ENCODE measurements around the gene SIK3.

SIK3 gene

GRCh38 chr11:116997071-116997470 lies 101.2 kb downstream of the SIK3 start:
- DNase-seq = no peak

DNA sequence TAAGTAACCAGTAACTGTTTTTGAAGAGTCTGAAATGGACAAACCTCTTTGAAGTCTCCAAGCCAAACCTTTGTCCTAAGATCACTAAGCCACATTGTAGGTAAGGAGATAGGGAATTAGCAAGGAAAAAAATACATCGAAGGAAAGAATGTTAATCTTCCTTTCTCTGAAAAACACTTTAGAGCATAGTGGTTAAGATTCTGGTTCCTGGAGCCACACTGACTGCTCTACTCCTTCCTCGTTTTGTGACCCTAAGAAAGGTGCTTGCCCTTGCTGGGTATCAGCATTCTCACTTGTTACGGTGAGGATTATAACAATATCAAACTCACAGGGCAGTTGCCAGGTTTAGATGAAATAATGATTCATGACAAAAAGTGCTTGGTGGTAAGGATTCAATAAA lies 104.0 kb downstream of the SIK3 start:
- DNase-seq = no peak

DNA sequence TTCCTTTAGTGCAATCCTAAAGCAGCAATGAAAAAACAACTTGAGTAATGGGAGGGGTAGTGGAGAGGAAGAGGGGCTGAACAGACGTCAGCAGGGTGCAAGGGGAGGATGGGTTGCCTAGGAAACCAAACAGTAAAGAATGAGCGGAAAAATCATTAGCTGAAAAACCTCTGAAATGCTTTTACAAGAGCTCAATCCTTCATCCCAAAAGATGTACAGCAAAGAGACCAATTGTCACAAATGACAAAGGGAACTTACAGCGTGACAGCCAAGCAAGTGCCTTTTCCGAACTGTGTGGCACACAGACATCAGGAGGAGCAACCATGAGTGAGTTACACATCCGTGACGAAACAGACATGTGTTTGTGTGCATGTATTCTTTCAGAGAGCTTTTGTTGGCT lies 104.6 kb downstream of the SIK3 start:
- DNase-seq = no peak

GRCh38 chr11:116991491-116991890 lies 106.7 kb downstream of the SIK3 start:
- DNase-seq = no peak

DNA sequence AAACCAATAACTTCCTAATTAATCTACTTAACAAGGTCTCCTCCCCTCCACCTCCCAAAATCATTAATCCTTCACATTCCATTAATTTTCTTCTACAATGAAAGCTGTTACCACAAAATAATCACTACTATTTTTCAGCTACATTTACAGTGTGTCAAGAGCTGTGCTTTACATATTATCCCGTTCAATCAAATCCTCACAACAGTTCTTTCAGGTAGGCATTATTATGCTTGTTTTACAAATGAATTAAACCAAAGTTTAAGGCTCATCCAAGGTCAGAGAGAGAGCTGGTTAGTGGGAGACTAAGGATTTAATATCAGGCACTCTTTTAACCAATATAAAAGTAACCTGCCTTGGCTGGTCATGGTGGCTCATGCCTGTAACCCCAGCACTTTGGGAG lies 107.4 kb downstream of the SIK3 start:
- DNase-seq = no peak

DNA sequence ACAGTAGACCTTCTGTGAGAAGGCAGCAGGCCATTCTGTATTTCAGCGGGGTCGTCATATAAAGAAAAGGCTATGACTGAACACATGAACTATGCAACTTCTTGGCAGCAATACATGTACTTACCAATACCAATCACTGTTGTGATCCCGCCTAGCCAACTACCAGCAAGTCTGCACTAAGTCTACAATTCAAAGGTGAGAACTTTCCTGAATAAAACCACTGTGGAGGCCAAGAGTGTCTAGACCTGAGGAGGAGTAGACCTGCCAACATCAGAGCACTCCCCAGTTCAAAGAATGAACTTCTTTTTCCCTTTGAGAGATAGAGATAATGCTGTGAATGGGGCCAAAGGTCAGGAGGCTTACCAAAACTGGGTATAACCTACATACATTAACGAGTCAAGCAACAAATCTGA lies 108.2 kb downstream of the SIK3 start:
- DNase-seq = no peak

DNA sequence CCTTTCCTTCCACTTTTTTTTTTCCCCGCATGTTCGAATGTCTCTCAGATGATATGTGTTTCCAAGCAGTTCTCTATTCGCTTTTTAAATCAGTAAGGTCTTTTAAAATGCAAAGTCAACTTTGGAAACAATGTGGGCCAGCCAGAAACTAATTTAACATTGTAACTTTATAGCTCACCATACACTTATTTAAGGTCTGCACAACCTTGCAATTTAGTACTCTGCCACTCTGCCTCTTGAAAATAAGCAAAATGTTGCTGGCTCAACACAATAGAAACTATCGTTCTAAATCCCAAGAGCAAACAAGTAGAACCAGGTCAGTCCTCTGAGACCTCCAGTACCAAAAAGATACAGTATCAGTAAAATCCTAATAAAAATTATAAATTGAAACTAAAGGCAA lies 109.0 kb downstream of the SIK3 start:
- no peak for DNase-seq

GRCh38 chr11:116986521-116987105 lies 111.6 kb downstream of the SIK3 start:
- no peak for DNase-seq

GRCh38 chr11:116984589-116984988 lies 113.6 kb downstream of the SIK3 start:
- DNase-seq = no peak

GRCh38 chr11:116984186-116984585 lies 114.0 kb downstream of the SIK3 start:
- no peak for DNase-seq

DNA sequence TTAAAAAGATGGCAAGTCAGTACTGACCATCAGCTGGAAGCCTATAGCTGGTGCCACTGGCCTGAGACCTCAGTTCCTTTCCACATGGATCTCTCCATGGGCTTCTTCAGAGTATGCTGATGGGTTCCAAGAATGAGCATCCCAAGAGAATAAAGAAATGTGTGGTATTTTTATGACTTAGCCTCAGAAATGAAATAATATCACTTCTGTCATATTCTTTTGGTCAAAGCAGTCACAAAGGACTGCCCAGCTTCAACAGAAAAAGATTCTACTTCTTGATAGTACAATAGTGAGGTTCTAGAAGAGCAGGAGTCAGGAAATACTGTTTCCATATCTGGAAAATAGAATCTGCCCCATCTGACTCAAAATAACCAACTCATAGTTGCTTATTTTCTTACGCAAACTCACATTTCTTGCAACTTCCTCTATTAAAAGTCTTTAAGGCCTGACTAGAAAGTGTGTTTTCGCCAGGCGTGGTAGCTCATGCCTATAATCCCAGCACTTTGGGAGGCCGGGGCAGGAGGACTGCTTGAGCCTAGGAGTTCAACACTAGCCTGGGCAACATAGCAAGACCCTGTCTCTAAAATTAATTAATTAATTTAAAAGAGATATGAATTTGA lies 116.9 kb downstream of the SIK3 start:
- no peak for DNase-seq

- DNase-seq = no peak
Measured at GRCh38 chr11:116980136-116980793, 118.0 kb downstream of the SIK3 start.

DNA sequence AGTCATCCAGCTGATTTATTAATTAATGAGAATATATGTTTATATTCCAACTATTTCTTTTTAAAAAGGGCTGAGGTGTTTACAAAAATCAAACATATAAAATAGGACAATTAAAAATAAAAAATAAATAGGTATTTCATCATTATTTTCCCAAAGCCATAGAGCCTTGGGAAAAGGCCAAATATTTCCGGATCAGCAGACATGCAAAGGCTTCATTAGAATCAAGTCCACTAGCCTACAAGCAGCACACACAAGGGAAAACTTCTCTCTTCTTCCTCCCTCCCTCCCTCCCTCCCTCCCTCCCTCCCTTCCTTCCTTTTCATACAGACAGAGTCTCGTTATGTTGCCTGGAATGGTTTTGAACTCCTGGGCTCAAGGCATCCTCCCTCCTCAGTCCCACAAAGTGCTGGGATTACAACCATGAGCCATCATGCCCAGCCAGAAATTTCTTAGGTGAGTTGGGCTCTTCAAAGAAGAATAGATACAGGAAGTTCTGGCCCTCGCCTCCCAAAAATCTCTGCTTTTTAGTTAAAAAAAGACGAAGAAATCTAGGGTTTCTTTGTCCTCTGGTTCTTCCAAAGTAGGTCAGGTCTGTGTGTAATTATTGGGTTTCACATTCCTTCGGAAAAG lies 121.2 kb downstream of the SIK3 start:
- DNase-seq = no peak

- no peak for DNase-seq
Measured at GRCh38 chr11:116975661-116976060, 122.6 kb downstream of the SIK3 start.

- no peak for DNase-seq
Measured at GRCh38 chr11:116973270-116973669, 125.0 kb downstream of the SIK3 start.

- no peak for DNase-seq
Measured at GRCh38 chr11:116972691-116973090, 125.5 kb downstream of the SIK3 start.

- DNase-seq = peak in 1 of 2 donors; percentile 17
Measured at GRCh38 chr11:116970485-116971292, 127.5 kb downstream of the SIK3 start.

DNA sequence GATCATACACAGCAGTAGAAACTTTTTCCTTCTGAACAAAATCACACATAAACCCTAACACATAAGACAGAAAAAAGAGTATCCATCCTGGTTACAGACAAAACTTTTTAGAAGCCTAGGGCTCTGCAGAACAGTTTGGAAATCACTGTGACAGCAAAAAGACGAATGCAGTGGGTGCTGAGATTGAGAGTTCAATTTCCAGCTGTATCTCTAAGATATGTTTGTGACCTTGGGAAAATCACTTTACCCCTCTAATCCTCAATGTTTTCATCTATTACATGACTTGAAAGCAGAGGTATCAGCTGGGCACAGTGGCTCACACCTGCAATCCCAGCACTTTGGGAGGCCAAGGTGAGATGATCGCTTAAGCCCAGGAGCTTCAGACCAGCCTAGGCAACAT lies 128.5 kb downstream of the SIK3 start:
- DNase-seq = no peak

- no peak for DNase-seq
Measured at GRCh38 chr11:116964269-116964668, 134.0 kb downstream of the SIK3 start.

DNA sequence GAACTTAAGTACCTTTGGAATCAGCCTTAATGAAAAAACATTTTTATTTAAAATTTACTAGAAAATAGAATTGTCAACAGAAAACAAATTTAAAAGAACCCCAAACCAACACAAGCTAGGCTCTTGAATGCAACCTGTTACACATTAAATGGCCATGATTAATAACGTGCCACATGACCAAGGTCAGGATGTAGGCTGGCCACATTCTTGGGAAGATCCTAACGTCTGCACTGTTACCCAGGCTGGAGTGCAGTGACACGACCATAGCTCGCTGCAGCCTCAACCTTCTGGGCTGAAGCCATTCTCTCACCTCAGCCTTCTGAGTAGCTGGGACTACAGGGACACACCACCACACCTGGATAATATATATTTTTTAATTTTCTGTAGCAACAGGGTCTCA lies 134.4 kb downstream of the SIK3 start:
- DNase-seq = no peak

DNA sequence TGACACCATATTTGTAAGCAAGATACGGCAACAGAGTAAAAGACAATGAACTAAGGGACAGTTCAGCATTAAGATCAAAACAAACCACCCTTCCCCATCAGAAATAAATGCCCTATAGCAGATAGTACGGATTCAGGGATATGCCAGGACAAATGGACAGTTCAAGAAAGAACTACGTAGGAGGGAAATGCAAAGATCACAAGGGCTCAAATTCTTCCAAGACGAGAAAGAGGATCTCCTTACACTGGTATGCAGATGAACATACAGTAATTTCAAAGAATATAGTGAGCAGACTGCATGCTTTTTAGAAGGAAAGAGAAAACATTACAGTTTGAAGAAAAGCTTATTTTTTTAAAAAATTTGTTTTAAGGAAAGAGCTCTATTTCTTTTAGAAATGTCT lies 136.1 kb downstream of the SIK3 start:
- DNase-seq = no peak

DNA sequence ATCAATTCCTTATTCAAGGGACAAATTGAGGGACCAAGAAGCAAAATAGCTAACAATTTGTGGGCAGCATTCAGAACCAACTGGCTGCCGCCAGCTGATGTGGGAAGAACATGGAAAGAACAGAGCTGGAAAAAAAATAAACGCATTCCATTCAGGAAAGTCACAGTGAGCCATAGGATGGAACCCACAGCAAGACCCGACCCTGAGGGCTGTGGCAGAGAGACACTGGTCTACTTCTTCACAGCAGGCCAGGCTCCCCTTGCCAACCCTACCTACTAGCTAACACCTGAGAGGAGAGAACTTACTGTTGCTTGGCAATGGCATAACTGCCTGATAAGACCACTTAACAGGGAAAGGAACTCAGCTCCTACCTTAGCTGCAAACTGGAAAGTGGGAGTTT lies 137.3 kb downstream of the SIK3 start:
- no peak for DNase-seq

DNA sequence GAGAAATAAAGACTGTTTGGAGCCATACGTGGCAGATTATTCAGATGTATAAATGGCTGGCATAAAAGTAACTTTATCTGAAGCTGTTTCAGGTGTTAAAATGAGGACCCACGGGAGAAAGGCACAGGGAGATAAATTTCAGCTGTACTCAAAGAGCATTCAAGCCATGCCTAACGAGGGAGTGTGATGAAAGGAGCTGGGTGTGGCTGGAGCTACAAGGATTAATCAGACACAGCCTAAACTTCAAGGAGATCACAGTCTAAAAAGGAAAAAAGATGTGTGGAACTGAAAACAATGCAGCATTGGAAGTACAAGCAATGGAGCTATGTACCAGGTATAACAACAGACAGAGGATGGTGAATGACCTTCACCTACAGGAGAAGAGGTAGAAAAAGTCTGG lies 140.0 kb downstream of the SIK3 start:
- DNase-seq = no peak
